GM23338 (cell line): ENCODE results near the gene BRF1. TPM values are rescaled to one million over a fixed set of nuclear protein-coding genes. Genes with fewer than 3 reads are reported as not detected.

Experiments used
- ATAC-seq: fragments of 200-7000 bp; cut with Tn5 transposase; 3 replicates; pipeline ENCODE4 v1.9.1; 2020
- DNase-seq: peaks from one replicate; pipeline ENCODE4 v3.0.0-alpha.2; 2015; ENCODE audit warnings: low spot score
- H2AFZ ChIP-seq: fragments of 200-600 bp; sonication (generic); 2 replicates; pipeline ENCODE4 v1.8.0; 2016; ENCODE audit warnings: antibody characterized with exemption, mild to moderate bottlenecking, moderate library complexity
- H3F3A ChIP-seq: fragments of 200-600 bp; sonication (generic); replicated peaks from 2 replicates; pipeline ENCODE4 v1.8.0; 2017; ENCODE audit warnings: antibody characterized with exemption, mixed run types, low read depth
- H3K27ac ChIP-seq: fragments of 200-600 bp; sonication (generic); 2 replicates; pipeline ENCODE4 v1.6.1; 2016; ENCODE audit warnings: low read depth
- H3K27me3 ChIP-seq: fragments of 200-600 bp; sonication (generic); 2 replicates; pipeline ENCODE4 v1.8.0; 2016; ENCODE audit warnings: mild to moderate bottlenecking, mixed run types, moderate library complexity; ENCODE audit not compliant: insufficient read depth
- H3K36me3 ChIP-seq: fragments of 200-600 bp; sonication (generic); 2 replicates; pipeline ENCODE4 v1.8.0; 2016; ENCODE audit warnings: mild to moderate bottlenecking; ENCODE audit not compliant: insufficient read depth
- H3K4me1 ChIP-seq: fragments of 200-600 bp; sonication (generic); 2 replicates; pipeline ENCODE4 v1.8.0; 2016; ENCODE audit warnings: mild to moderate bottlenecking, moderate library complexity; ENCODE audit not compliant: insufficient read depth
- H3K4me2 ChIP-seq: fragments of 200-600 bp; sonication (generic); 2 replicates; pipeline ENCODE4 v1.7.1; 2017; ENCODE audit warnings: mixed run types
- H3K4me3 ChIP-seq: fragments of 200-600 bp; sonication (generic); 2 replicates; pipeline ENCODE4 v1.6.1; 2016; ENCODE audit warnings: mixed run types
- H3K79me2 ChIP-seq: fragments of 200-600 bp; sonication (generic); replicated peaks from 2 replicates; pipeline ENCODE4 v1.8.0; 2017; ENCODE audit warnings: mild to moderate bottlenecking; ENCODE audit not compliant: insufficient read depth
- H3K9me2 ChIP-seq: fragments of 200-600 bp; sonication (generic); 2 replicates; pipeline ENCODE4 v1.8.0; 2017; ENCODE audit not compliant: insufficient read depth
- H4K20me1 ChIP-seq: fragments of 200-600 bp; sonication (generic); replicated peaks from 2 replicates; pipeline ENCODE4 v1.8.0; 2017; ENCODE audit warnings: mild to moderate bottlenecking; ENCODE audit not compliant: insufficient read depth
- H3K27ac Mint-ChIP-seq: 2 replicates; pipeline ENCODE4 v1.8.0; 2020; ENCODE audit warnings: inconsistent platforms, mild to moderate bottlenecking, moderate library complexity, mixed read lengths
- H3K27me3 Mint-ChIP-seq: 3 replicates; pipeline ENCODE4 v1.8.0; 2022; ENCODE audit warnings: low read depth, mild to moderate bottlenecking, moderate library complexity, mixed read lengths, inconsistent platforms; ENCODE audit not compliant: insufficient read depth, poor library complexity
- H3K36me3 Mint-ChIP-seq: 3 replicates; pipeline ENCODE4 v1.8.0; 2021; ENCODE audit warnings: low read depth, mild to moderate bottlenecking, inconsistent platforms, moderate library complexity, mixed read lengths
- H3K4me1 Mint-ChIP-seq: 3 replicates; pipeline ENCODE4 v1.8.0; 2020; ENCODE audit warnings: mild to moderate bottlenecking, inconsistent platforms, mixed read lengths
- H3K4me3 Mint-ChIP-seq: 3 replicates; pipeline ENCODE4 v1.8.0; 2021; ENCODE audit warnings: moderate library complexity, mild to moderate bottlenecking, inconsistent platforms, mixed read lengths
- H3K9me3 Mint-ChIP-seq: 3 replicates; pipeline ENCODE4 v1.8.0; 2020; ENCODE audit warnings: moderate library complexity, mild to moderate bottlenecking, inconsistent platforms, mixed read lengths
- CREB1 ChIP-seq: fragments of 250-450 bp; sonication (Bioruptor Pico); IDR thresholded peaks from 2 replicates; pipeline ENCODE4 v1.5.0; 2020; ENCODE audit warnings: low read depth, mild to moderate bottlenecking, moderate library complexity
- JUNB ChIP-seq: IDR thresholded peaks from one replicate; pipeline ENCODE4 v1.6.1; 2016; ENCODE audit warnings: antibody characterized with exemption; ENCODE audit not compliant: unreplicated experiment
- NANOG ChIP-seq: IDR thresholded peaks from 2 replicates; pipeline ENCODE4 v1.6.1; 2016; ENCODE audit warnings: antibody characterized with exemption, borderline replicate concordance
- POLR2AphosphoS5 ChIP-seq: IDR thresholded peaks from 2 replicates; pipeline ENCODE4 v1.6.1; 2016; ENCODE audit warnings: antibody characterized with exemption, low read depth
- ZNF114 ChIP-seq: fragments of 250-450 bp; sonication (Bioruptor Pico); IDR thresholded peaks from 2 replicates; pipeline ENCODE4 v1.5.0; 2020; ENCODE audit warnings: mild to moderate bottlenecking, moderate library complexity
- ZNF462 ChIP-seq: fragments of 250-450 bp; sonication (Bioruptor Pico); IDR thresholded peaks from 2 replicates; pipeline ENCODE4 v1.5.0; 2020; ENCODE audit warnings: mild to moderate bottlenecking, moderate library complexity
- polyA plus RNA-seq: library from polyadenylated mRNA; unstranded; fragments of >200 nt; fragmentation: Nextera tagmentation; extraction: Ambion mirVana; gene quantifications from 2 replicates; pipeline ENCODE4 v1.2.1, GENCODE V29; 2016
- total RNA-seq: library from RNA; depleted of rRNA; stranded (reverse); fragments of >200 nt; shearing (Covaris generic); gene quantifications from 2 replicates; pipeline ENCODE4 v1.2.3, GENCODE V29; 2014
- TF ChIP-seq, protein P1 (sequence below): IDR thresholded peaks from 2 replicates; pipeline ENCODE4 v1.6.1; 2016; ENCODE audit warnings: antibody characterized with exemption

The BRF1 gene
- total and polyA plus RNA-seq, 2 experiments from 2014 or later, result 8.6 to 29.9 TPM

DNA sequence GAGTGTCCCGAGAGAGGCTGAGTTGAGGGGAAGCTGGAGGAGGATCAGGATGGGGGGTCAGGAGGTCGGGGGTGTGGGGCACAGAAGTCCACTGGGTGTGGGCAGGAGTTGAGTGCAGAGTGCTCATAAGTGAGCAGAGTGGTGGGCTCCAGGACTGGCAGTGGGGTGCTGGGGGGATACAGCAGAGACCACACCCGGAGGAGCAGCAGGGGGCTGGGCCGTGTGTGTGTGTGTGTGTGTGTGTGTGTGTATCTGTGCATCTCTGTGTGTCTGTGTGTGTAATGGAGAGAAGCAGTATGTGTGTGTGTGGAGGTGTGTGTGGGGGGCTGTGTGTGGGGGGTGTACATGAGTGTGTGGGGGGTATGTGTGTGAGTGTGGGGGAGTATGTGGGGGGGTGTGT, 114.8 kb downstream of the BRF1 start (continued):
- no peak for TF ChIP-seq ZNF114
- TF ChIP-seq, protein P1, sequence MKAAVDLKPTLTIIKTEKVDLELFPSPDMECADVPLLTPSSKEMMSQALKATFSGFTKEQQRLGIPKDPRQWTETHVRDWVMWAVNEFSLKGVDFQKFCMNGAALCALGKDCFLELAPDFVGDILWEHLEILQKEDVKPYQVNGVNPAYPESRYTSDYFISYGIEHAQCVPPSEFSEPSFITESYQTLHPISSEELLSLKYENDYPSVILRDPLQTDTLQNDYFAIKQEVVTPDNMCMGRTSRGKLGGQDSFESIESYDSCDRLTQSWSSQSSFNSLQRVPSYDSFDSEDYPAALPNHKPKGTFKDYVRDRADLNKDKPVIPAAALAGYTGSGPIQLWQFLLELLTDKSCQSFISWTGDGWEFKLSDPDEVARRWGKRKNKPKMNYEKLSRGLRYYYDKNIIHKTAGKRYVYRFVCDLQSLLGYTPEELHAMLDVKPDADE, result no peak
- TF ChIP-seq ZNF462 (CRISPR knock-in tag), result no peak
- no peak for TF ChIP-seq CREB1 (CRISPR knock-in tag)
- TF ChIP-seq POLR2AphosphoS5, result no peak

GRCh38 chr14:105185001-105185400, 115.8 kb downstream of the BRF1 start:
- Mint-ChIP-seq H3K4me3 (no peak overlapping the region), H3K27ac (no peak overlapping the region), H3K4me1 (peaks cover 9% of the 10 kb centered on the region), H3K27me3 (peaks cover 24% of the 10 kb centered on the region), H3K36me3 (no peaks in the 10 kb centered on the region), H3K9me3 (peaks cover 10% of the 10 kb centered on the region)
- Histone ChIP-seq H3K4me2 (no peak overlapping the region), H4K20me1 (no peaks in the 10 kb centered on the region), H3K27ac (no peak overlapping the region), H3K4me1 (no peaks in the 10 kb centered on the region; the same call in 1 of the 2 replicates), H3K27me3 (peaks cover 13% of the 10 kb centered on the region; the same call in 1 of the 2 replicates), H3K36me3 (no peaks in the 10 kb centered on the region), H3K9me2 (no peaks in the 10 kb centered on the region), H2AFZ (no peak overlapping the region), H3K4me3 (no peak overlapping the region), H3F3A (no peaks in the 10 kb centered on the region), H3K79me2 (no peaks in the 10 kb centered on the region)
- ATAC-seq, result no peak
- TF ChIP-seq NANOG (no peak), POLR2AphosphoS5 (no peak), JUNB (no peak), ZNF462 (CRISPR knock-in tag) (no peak)
- no peak for DNase-seq
